HG03159 (cell line): ENCODE data around the gene BCL3.
"Not testable (repeated sequence)": the region's sequence is repeated elsewhere in the genome, so short reads cannot be mapped to it uniquely, and the experiment has no call there.

Source experiments
- ATAC-seq: cut with Tn5 transposase; IDR thresholded peaks from one replicate; pipeline ENCODE4 v1.9.1; 2021; ENCODE audit warnings: mild to moderate bottlenecking, moderate library complexity; ENCODE audit not compliant: unreplicated experiment

BCL3 gene, protein sequence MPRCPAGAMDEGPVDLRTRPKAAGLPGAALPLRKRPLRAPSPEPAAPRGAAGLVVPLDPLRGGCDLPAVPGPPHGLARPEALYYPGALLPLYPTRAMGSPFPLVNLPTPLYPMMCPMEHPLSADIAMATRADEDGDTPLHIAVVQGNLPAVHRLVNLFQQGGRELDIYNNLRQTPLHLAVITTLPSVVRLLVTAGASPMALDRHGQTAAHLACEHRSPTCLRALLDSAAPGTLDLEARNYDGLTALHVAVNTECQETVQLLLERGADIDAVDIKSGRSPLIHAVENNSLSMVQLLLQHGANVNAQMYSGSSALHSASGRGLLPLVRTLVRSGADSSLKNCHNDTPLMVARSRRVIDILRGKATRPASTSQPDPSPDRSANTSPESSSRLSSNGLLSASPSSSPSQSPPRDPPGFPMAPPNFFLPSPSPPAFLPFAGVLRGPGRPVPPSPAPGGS

DNA sequence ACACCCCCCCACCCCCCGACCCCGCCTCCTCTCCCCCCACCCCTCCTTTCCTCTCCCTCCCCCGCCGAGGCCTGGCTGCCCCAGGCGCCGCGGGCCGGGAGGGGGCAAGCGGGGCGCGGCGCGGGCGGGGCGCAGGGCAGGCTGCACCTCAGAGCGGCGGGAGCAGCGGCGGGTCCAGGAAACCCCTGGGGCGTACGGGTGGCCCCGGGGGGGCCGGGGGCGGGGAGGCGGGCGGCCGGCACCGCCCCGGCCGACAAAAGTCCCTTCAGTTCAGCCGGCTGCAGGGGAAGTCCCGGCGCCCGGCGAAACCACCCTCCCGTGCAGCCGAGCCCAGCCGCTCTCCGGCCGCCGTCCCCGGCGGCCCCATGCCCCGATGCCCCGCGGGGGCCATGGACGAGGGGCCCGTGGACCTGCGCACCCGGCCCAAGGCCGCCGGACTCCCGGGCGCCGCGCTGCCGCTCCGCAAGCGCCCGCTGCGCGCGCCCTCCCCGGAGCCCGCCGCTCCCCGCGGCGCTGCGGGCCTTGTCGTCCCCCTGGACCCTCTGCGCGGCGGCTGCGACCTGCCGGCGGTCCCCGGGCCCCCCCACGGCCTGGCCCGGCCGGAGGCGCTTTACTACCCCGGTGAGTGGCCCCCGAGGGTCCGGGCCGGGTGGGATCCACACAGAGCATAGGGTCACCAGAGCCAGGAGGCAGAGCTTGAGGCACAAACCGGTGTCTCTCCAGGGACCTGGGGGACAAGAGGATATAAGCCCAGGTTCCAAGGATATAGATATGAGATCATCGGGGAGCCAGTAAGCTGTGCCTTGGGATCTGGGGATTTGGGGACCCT is at the start of gene BCL3:
Gene BCL3, plus strand, starts transcription at position 283 of the 829 bp plus-strand sequence. Its CDS starts 83 bp downstream, at position 366.
- peak; percentile 33 for ATAC-seq

DNA sequence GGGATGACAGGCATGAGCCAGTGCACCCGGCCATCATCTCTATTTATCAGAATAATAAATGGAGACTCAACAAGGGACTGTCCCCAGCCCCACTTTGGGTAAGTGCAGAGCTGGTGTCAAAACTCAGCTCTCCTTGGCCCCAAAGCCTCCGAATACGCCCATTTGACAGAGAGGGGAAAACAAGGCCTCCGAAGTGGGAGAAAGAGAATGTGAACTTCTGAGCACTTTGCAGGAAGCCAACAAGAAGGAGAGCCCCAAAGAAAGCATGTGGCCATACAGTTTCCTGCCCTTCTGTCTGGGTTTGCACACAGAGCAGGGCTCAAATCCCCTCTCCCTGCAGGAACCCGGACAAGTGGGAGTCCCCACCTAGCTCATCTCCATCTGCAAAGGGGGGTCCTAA is 48.0 kb upstream of the BCL3 start:
- no peak for ATAC-seq

DNA sequence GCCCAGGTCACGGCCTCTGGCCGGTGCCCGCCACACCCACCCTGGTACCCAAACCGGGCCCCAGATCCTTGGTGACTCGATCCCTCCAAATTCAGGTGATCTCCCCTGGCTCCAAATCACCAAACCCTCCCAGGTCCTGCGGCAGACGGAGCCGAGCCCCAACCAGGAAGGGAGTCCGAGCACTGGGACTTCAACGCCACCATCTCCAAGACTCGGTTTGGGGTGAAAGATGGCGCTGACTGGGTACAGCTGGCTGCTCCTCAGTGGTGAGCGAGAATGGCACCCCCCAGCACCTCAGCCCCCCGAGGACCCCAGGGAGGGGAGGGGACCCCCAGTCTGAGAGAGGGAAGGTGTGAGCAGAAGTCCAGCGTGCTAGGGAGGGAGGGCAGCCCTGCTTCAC is 47.3 kb upstream of the BCL3 start:
- ATAC-seq: no peak

DNA sequence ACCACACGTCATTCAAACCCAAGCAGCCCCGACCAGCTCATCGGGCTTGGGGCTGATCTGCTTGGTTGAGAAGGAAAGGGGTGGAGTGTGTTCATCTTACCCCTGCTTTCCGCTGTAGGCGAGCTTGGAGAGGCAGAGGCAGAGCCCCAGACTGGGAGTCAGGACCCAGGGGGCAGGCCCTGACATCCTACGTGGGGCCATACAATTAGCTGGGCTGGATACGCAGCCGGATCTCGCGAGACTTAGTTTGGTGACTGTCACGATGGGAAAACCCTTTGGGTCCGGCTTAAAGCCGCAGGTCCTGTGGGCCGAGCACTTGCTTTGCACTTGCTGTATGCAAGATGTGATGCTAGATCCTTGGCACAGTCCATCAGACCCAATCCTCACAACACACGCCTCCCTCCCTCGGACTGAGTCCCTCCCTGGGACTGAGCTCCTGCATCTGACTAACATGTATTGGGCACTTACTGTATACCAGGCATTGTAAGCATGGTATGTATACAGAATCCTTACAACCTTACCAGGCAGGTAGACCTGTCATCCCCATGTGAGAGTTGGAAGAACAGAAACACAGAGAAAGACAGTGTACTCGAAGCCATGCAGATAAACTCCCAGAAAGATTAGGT is 45.8 kb upstream of the BCL3 start:
- ATAC-seq: no peak

DNA sequence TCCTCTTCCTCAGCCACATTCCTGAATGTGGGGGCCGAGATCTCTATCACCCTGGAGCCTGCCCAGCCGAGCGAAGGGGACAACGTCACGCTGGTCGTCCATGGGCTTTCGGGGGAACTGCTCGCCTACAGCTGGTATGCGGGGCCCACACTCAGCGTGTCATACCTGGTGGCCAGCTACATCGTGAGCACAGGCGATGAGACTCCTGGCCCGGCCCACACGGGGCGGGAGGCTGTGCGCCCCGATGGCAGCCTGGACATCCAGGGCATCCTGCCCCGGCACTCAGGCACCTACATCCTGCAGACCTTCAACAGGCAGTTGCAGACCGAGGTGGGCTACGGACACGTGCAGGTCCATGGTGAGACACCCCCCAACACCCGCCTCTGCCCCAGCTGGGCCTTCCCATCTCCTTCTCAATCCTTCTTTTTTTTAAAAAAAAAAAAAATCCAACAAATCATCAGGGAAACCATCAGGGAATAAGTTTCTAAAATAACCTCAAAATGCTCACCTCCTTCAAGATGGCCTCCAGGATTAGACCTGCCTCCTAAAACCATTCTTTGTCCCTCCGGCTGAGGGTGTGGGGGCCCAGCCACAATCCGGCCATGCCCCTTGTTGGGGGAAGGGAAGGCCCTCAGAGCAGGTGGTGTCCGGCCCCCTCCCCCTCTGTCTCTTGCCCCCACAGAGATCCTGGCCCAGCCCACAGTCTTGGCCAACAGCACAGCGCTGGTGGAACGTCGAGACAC is 45.0 kb upstream of the BCL3 start:
- no peak for ATAC-seq

DNA sequence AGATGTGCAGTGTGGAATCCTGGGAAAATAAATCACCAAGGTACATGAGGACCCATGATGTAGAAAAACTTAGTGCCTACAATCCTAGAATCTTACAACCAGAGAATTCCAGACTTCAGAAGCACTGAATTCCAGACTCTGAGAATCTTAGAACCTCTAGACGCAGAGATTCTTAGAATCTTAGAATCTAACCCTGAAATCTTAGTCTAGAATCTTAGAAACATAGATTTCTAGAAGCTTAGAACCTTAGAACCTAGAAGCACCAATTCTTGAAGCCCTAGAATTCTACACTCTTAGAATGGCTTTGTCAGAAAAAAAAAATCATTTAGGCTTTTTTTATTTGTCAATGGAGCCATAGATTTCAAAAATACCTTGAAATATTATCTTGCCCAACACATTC is 43.5 kb upstream of the BCL3 start:
- ATAC-seq: no peak

DNA sequence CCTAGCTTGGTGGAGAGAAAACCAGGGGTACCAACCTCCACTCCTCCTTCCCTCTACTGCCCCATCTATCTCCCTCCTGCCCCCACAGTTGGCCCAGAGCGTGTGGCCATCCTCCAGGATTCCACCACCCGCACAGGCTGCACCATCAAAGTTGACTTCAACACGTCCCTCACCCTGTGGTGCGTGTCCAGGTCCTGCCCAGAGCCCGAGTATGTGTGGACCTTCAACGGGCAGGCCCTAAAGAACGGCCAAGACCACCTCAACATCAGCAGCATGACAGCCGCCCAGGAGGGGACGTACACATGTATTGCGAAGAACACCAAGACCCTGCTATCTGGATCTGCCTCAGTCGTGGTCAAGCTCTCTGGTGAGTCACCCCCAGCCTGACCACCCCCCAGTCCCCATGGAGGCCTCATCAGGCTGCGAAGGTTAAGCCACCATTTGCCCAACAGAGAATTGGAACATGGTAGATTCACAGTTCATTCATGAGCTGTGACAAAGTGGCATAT is 43.0 kb upstream of the BCL3 start:
- no peak for ATAC-seq

DNA sequence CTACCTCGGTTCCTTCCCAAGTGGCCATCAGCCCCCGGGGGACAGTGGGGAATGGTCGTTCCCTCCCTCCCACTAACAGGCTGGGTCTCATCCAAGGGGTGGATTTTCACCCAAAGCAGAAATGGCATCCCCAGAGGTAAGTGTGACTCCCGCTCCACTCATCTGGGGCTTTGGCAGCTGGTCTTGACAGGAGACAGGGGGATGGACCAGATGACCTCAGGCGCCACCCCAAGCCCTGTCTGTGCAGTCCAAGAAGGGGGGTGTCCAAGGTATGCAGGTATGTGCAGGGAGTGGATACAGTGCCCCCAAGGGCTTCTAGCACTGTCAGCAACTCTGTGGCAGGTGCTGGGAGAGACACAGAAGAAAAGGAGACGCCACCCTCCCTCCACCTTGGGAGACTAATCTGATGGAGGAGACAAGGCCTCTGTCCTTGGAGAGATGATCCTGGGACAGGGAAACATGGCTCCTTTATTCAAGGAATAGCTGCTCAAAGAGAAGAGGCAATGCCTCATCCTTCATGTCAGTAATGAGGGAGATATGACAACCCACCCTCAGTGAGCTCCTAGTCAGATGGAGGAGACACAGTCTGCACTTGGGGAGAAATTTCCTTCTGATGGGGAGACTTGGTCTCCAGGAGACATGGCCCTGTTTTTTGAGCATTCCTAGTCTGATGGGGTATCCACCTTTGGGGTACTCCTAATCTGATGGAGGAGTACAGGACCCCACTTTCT is 41.8 kb upstream of the BCL3 start:
- ATAC-seq: no peak

DNA sequence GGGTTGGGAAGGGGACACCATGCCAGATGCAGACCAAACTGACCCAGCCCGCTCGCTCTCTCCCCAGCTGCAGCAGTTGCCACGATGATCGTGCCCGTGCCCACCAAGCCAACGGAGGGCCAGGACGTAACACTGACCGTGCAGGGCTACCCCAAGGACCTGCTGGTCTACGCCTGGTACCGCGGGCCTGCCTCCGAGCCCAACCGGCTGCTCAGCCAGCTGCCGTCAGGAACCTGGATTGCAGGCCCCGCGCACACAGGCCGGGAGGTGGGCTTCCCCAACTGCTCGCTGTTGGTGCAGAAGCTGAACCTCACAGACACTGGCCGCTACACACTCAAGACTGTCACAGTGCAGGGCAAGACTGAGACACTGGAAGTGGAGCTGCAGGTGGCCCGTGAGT is 40.7 kb upstream of the BCL3 start:
- no peak for ATAC-seq

DNA sequence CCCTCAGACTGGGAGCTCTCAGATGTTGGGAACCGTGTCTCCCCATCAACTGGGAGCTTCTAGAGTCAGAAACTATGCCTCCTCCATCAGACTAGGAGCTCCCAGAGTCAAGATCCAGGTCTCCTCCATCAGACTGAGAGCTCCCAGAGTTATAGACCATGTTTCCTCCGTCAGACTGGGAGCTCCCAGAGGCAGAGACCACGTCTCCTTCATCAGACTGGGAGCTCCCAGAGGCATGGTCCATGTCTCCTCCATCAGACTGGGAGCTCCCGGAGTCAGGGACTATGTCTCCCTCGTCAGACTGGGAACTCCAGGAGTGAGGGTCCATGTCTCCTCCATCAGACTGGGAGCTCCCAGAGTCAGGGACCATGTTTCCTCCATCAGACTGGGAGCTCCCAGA is 39.6 kb upstream of the BCL3 start:
- ATAC-seq: no peak

DNA sequence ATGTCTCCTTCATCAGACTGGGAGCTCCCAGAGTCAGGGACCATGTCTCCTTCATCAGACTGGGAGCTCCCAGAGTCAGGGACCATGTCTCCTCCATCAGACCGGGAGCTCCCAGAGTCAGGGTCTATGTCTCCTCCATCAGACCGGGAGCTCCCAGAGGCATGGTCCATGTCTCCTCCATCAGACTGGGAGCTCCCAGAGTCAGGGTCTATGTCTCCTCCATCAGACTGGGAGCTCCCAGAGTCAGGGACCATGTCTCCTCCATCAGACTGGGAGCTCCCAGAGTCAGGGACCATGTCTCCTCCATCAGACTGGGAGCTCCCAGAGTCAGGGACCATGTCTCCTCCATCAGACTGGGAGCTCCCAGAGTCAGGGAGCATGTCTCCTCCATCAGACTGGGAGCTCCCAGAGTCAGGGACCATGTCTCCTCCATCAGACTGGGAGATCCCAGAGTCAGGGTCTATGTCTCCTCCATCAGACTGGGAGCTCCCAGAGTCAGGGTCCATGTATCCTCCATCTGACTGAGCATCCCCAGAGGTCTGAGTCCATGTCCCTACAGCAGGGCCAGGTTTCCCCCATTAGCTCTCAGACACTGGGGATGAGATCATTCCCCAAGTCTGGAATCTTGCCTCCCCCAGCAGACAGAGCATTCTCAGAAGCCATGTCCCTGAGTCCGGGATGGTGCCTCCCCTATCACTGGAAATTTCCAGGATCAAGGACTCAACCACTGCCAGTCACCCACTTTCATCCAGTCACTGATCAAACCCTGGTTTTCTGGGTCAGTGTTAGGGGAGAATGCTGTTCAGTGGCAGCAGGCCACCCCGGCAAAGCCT is 38.9 kb upstream of the BCL3 start:
- not testable (repeated sequence) for ATAC-seq

DNA sequence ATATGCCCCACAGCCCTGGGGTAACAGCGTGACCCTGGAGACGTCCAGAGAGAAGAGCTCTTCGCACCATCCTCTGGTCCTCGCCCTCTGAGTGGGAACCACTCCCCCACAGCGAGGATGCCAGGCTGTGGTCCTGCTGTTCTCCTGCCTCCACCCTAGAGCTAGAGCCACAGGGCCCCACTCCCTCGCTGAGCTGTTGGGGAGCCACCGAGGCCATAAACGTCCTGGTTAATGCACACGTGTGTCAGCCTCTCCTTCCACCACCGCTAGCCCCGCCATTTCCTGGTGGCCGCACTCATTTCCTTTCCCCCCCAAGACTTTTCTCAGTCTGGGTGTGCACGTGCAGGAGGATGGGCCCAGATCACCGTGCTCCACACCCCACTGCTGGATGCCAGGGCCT is 38.0 kb upstream of the BCL3 start:
- no peak for ATAC-seq

DNA sequence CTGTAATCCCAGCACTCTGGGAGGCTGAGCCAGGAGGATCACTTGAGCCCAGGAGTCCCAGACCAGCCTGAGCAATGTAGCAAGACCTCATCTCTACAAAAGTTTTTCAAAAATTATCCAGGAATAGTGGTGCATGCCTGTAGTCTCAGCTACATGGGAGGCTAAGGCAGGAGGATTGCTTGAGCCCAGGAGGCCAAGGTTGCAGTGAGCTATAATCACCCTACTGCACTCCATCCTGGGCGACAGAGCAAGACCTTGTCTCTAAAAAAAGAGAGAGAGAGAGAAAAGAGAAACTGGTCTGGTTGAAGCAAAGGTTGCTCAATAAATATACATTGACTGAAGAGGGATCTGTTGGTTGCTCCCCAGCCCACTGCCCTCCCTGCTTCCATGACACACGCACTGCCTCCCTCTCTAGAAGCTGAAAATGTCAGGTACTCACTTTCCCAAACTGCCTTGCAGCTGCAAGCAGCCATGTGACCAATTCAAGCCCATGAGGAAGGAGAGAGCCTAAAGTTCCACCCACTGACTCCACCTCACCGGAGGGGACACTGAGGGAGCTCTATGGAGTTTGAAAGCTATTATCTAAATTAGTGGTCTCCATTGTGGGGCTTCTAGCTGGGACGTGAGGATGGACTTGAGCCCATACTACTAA is 35.5 kb upstream of the BCL3 start:
- no peak for ATAC-seq

DNA sequence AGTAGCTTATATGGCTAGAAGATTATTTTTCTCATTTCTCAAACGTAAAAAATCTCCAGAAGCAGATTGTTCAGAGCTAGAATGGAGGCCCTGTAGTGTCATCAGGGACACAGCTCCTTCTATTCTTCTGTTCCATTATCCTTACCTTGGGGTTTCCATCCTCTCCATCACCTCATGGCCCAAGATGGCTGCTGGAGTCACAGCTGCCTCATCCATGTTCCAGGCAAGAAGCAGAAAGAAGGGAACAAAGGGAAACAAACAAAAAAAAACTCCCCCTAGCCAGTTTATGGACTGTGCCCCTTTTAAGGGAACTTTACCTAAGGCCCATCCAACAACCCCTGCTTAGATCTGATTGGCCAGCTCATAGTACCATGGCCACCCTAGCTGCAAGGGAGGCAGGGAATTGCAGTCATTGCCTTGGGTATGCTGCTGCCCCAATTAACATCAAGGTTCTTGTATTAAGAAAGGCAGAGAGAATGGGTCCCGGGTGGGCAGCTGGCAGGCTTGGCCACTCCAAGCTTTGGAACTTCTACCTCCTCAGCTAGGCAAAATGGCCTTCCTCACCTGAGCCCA is 33.8 kb upstream of the BCL3 start:
- ATAC-seq: no peak

DNA sequence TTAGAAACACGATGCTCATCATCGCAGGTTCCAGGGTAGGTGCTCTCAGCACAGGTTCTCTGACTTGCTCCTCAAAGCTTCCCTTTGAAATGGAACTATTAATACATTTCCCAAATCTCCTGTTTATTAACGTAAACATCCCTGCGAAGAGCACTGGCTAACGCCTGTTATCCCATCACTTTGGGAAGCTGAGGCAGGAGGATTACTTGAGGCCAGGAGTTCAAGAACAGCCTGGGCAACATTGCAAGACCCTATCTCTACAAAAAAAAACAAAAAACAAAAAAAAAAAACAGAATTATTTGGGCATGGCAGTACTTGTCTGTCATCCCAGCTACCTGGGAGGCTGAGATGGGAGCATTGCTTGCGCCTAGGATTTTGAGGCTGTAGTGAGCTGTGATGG is 30.9 kb upstream of the BCL3 start:
- ATAC-seq: no peak

DNA sequence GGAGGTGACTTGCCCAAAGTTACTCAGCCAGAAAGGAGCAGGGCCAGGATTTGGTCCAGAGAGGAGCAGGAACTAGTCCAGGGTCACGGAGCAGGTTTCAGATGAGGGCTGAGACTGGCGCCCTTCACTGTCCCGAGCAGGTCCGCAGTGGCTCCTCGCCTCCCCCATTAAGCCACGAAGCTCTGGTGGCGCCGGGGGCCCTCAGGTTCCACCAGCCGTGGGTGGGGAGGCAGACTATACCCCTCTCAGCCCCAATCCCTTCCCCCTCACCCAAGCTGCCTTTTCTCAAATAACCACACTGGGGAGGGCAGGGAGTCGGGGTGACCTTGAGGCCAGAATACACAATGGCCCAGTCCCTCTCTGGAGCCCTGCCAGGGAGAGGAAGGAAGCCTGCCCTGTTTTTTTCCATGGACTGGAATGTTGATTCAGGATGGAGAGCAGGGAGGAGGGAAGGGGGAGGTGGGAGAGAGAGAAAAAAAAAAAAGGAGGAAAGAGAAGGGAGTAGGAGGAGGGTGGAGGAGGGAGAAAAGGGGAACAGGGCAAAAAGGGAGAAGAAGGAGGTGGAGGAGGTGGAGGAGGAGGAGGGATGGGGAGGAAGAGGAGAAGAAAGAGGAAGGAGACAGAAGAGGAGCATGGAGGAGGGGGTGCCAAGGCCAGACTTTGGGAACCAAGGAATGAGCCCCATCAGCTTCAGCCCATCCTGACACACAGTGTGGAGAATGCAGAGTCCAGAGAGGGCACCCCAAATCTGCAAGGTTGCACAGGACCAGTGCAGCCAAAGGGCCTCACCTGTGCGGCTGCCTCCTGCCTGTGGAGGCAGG is 29.9 kb upstream of the BCL3 start:
- ATAC-seq: no peak

DNA sequence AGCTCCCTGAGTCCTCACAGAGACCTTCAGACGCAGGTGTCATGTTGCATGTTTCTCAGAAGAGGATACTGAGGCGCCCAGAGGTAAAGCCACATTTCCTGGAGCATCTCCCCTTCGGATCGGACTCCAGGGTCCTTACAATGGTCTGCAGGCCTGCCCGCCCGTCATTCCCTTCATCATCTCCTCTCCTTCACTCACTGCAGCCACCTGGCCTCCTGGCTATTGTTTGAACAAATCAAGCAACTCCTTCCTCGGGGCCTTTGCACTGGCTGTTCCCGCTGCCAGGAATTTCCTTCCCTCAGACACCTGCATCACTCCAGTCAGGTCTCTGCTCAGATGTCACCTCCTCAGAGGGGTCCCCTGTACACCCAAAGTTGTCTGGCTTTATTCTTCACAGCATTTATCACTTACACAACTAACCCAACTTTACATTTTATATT is 29.2 kb upstream of the BCL3 start:
- no peak for ATAC-seq
